H1 (cell line): ENCODE measurements around the gene MRPS18B. TPM values are rescaled to one million over a fixed set of nuclear protein-coding genes. Genes with fewer than 3 reads are reported as not detected.

ENCODE experiments used
- CTCF ChIA-PET: fragments of 300-600 bp; sonication (Branson Sonifier 250); formaldehyde crosslinking; loops from one replicate; lab custom pipeline; 2021; ENCODE audit not compliant: partially characterized antibody; lab: Charles Lee
- POLR2A ChIA-PET: fragments of 300-600 bp; sonication (Branson Sonifier 250); formaldehyde crosslinking; loops from one replicate; lab custom pipeline; 2021; ENCODE audit warnings: inconsistent platforms; ENCODE audit not compliant: partially characterized antibody; lab: Charles Lee
- DNase-seq, 2 experiments: peaks; one replicate each; pipeline versions ENCODE4 v3.0.0 to v3.0.0-alpha.2; 2010 to 2022; ENCODE audit warnings: low spot score in 2 of 2, low read depth in 1 of 2, mixed read lengths in 1 of 2
- FAIRE-seq: peaks from 2 replicates; lab custom pipeline; 2011; peaks lifted over from hg19 to GRCh38; lab: Jason Lieb, UNC
- H2AFZ ChIP-seq: 2 replicates; pipeline ENCODE4 v1.8.1; 2012; ENCODE audit warnings: low read length, inconsistent platforms
- H2AK5ac ChIP-seq: 2 replicates; pipeline ENCODE4 v1.6.1; 2013; ENCODE audit warnings: low read depth, low read length
- H2BK120ac ChIP-seq: replicated peaks from 2 replicates; pipeline ENCODE3; 2013; ENCODE audit warnings: low read depth, low read length, inconsistent platforms
- H2BK12ac ChIP-seq: 2 replicates; pipeline ENCODE4 v1.6.1; 2013; ENCODE audit warnings: low read depth, low read length
- H2BK15ac ChIP-seq: 2 replicates; pipeline ENCODE4 v1.6.1; 2013; ENCODE audit warnings: low read length
- H2BK20ac ChIP-seq: 2 replicates; pipeline ENCODE4 v1.6.1; 2013; ENCODE audit warnings: low read length
- H2BK5ac ChIP-seq: 2 replicates; pipeline ENCODE4 v1.6.1; 2013; ENCODE audit warnings: low read depth, low read length
- H3K14ac ChIP-seq: 2 replicates; pipeline ENCODE4 v1.6.1; 2013; ENCODE audit warnings: inconsistent platforms; ENCODE audit not compliant: insufficient read length
- H3K18ac ChIP-seq: 2 replicates; pipeline ENCODE4 v1.6.1; 2013; ENCODE audit warnings: low read length; ENCODE audit errors: extremely low read depth
- H3K23ac ChIP-seq: 2 replicates; pipeline ENCODE4 v1.6.1; 2013; ENCODE audit warnings: inconsistent platforms; ENCODE audit not compliant: insufficient read length
- H3K23me2 ChIP-seq: 2 replicates; pipeline ENCODE4 v1.6.1; 2013; ENCODE audit warnings: low read depth, low read length
- H3K27ac ChIP-seq: 2 replicates; pipeline ENCODE4 v1.6.1; 2011; ENCODE audit warnings: low read depth, low read length, inconsistent platforms
- H3K27me3 ChIP-seq, 4 experiments: replicated peaks in 1 of 4; 1 replicate in 1 of 4; 2 replicates in 3 of 4; pipeline versions ENCODE4 v1.6.1 to v1.8.1; 2011 to 2013; ENCODE audit warnings: low read length in 3 of 4, mild to moderate bottlenecking in 3 of 4, inconsistent platforms in 2 of 4, mixed read lengths in 2 of 4, moderate library complexity in 1 of 4; ENCODE audit not compliant: control insufficient read depth in 3 of 4, insufficient read depth in 3 of 4; ENCODE audit errors: extremely low read depth in 1 of 4
- H3K36me3 ChIP-seq, 4 experiments: 2 replicates each; pipeline versions ENCODE4 v1.6.1 to v1.8.1; 2011 to 2013; ENCODE audit warnings: mild to moderate bottlenecking in 4 of 4, low read length in 3 of 4, moderate library complexity in 2 of 4, control low read depth in 1 of 4, inconsistent platforms in 1 of 4; ENCODE audit not compliant: insufficient read depth in 4 of 4, control insufficient read depth in 2 of 4
- H3K4ac ChIP-seq: replicated peaks from 2 replicates; pipeline ENCODE3; 2013; ENCODE audit warnings: low read length, low read depth, mixed read lengths, inconsistent platforms; ENCODE audit not compliant: insufficient read length
- H3K4me1 ChIP-seq, 4 experiments: replicated peaks in 1 of 4; 1 replicate in 1 of 4; 2 replicates in 3 of 4; pipeline versions ENCODE4 v1.6.1 to v1.8.1; 2011 to 2013; ENCODE audit warnings: low read length in 3 of 4, inconsistent platforms in 2 of 4, mixed read lengths in 1 of 4; ENCODE audit not compliant: insufficient read depth in 4 of 4, control insufficient read depth in 3 of 4
- H3K4me2 ChIP-seq, 2 experiments: 2 replicates each; pipeline versions ENCODE4 v1.6.1 to v1.8.1; 2011 to 2013; ENCODE audit warnings: low read depth in 2 of 2, low read length in 2 of 2, control low read depth in 1 of 2, inconsistent platforms in 1 of 2, mild to moderate bottlenecking in 1 of 2; ENCODE audit not compliant: insufficient read depth in 1 of 2
- H3K4me3 ChIP-seq, 4 experiments: fragments of 200-600, 300-600 bp in 1 of 4; sonication (generic), shearing (Covaris generic), sonication (Bioruptor Twin) in 1 of 4; 2 replicates each; pipeline versions ENCODE4 v1.5.1 to v1.8.1; 2011 to 2016; ENCODE audit warnings: low read length in 4 of 4, low read depth in 3 of 4, control low read depth in 2 of 4, inconsistent platforms in 2 of 4, mild to moderate bottlenecking in 2 of 4, mixed read lengths in 1 of 4, moderate library complexity in 1 of 4; ENCODE audit not compliant: insufficient read depth in 2 of 4; ENCODE audit errors: extremely low read depth in 1 of 4
- H3K56ac ChIP-seq: replicated peaks from 2 replicates; pipeline ENCODE3; 2013; ENCODE audit warnings: low read depth, mild to moderate bottlenecking, mixed read lengths, low read length, inconsistent platforms; ENCODE audit not compliant: insufficient read length
- H3K79me1 ChIP-seq: 2 replicates; pipeline ENCODE4 v1.6.1; 2013; ENCODE audit warnings: low read depth, low read length, control low read depth
- H3K79me2 ChIP-seq, 2 experiments: 2 replicates each; pipeline versions ENCODE4 v1.6.1 to v1.8.1; 2012 to 2013; ENCODE audit warnings: low read length in 2 of 2, mild to moderate bottlenecking in 2 of 2, inconsistent platforms in 1 of 2; ENCODE audit not compliant: insufficient read depth in 2 of 2, control insufficient read depth in 1 of 2
- H3K9ac ChIP-seq, 4 experiments: replicated peaks in 1 of 4; 1 replicate in 1 of 4; 2 replicates in 3 of 4; pipeline versions ENCODE4 v1.6.1 to v1.8.1; 2011 to 2013; ENCODE audit warnings: low read depth in 3 of 4, low read length in 3 of 4, control low read depth in 2 of 4, mild to moderate bottlenecking in 2 of 4, moderate library complexity in 2 of 4, inconsistent platforms in 1 of 4; ENCODE audit errors: extremely low read depth in 1 of 4
- H3K9me3 ChIP-seq, 2 experiments: 2 replicates each; pipeline versions ENCODE4 v1.6.1 to v1.8.1; 2012 to 2013; ENCODE audit warnings: mild to moderate bottlenecking in 2 of 2, moderate library complexity in 2 of 2, control low read depth in 1 of 2, inconsistent platforms in 1 of 2, low read depth in 1 of 2, low read length in 1 of 2, mixed read lengths in 1 of 2; ENCODE audit not compliant: insufficient read depth in 2 of 2
- H4K20me1 ChIP-seq, 2 experiments: replicated peaks in 1 of 2; 2 replicates each; pipeline versions ENCODE3 to v1.8.1; 2011 to 2013; ENCODE audit warnings: inconsistent platforms in 2 of 2, low read length in 2 of 2, mild to moderate bottlenecking in 1 of 2; ENCODE audit not compliant: insufficient read depth in 2 of 2, control insufficient read depth in 1 of 2
- H4K5ac ChIP-seq: 2 replicates; pipeline ENCODE4 v1.6.1; 2013; ENCODE audit warnings: low read length, low read depth, mixed read lengths, inconsistent platforms; ENCODE audit not compliant: insufficient read length
- H4K8ac ChIP-seq: 2 replicates; pipeline ENCODE4 v1.8.0; 2013; ENCODE audit warnings: mild to moderate bottlenecking, moderate library complexity, low read length, inconsistent platforms; ENCODE audit not compliant: insufficient read depth; ENCODE audit errors: extremely low read depth
- H4K91ac ChIP-seq: replicated peaks from 2 replicates; pipeline ENCODE3; 2013; ENCODE audit warnings: low read length, mixed read lengths, inconsistent platforms; ENCODE audit not compliant: insufficient read length
- ATF3 ChIP-seq: IDR thresholded peaks from 2 replicates; pipeline ENCODE4 v1.6.1; 2011; ENCODE audit warnings: low read depth, mild to moderate bottlenecking, low read length; ENCODE audit not compliant: insufficient read depth
- CHD1 ChIP-seq: IDR thresholded peaks from 2 replicates; pipeline ENCODE4 v1.6.1; 2012; ENCODE audit warnings: low read depth, low read length, improper control_type of control experiment
- JUN ChIP-seq: IDR thresholded peaks from 2 replicates; pipeline ENCODE4 v1.6.1; 2011; ENCODE audit warnings: low read depth, mild to moderate bottlenecking, improper control_type of control experiment, low read length
- JUND ChIP-seq: IDR thresholded peaks from 2 replicates; pipeline ENCODE4 v1.6.1; 2011; ENCODE audit warnings: mild to moderate bottlenecking, improper control_type of control experiment, low read length
- KDM4A ChIP-seq: IDR thresholded peaks from one replicate; pipeline ENCODE4 v1.7.1; 2012; ENCODE audit warnings: low read depth, mild to moderate bottlenecking, moderate library complexity, low read length, inconsistent platforms; ENCODE audit not compliant: severe bottlenecking
- MAFK ChIP-seq: IDR thresholded peaks from 2 replicates; pipeline ENCODE4 v1.6.1; 2012; ENCODE audit warnings: low read depth, mild to moderate bottlenecking, improper control_type of control experiment, low read length
- NANOG ChIP-seq: IDR thresholded peaks from 2 replicates; pipeline ENCODE4 v1.6.1; 2011; ENCODE audit warnings: low read length, low read depth, mild to moderate bottlenecking, inconsistent platforms; ENCODE audit not compliant: insufficient read depth, poor library complexity, severe bottlenecking
- PHF8 ChIP-seq: fragments of 200-600 bp; sonication (generic); conservative IDR thresholded peaks from 2 replicates; pipeline ENCODE4 v1.7.1; 2012; ENCODE audit warnings: low read depth, mild to moderate bottlenecking, inconsistent platforms, low read length, moderate library complexity
- SIN3A ChIP-seq, 2 experiments: IDR thresholded peaks in 1 of 2; conservative IDR thresholded peaks in 1 of 2; 2 replicates each; pipeline ENCODE4 v1.6.1; 2011 to 2012; ENCODE audit warnings: low read length in 2 of 2, improper control_type of control experiment in 1 of 2, low read depth in 1 of 2, mild to moderate bottlenecking in 1 of 2
- SRF ChIP-seq: IDR thresholded peaks from 2 replicates; pipeline ENCODE4 v1.6.1; 2011; ENCODE audit warnings: mild to moderate bottlenecking, low read depth, low read length, moderate library complexity
- TAF1 ChIP-seq: IDR thresholded peaks from 2 replicates; pipeline ENCODE4 v1.6.1; 2011; ENCODE audit warnings: mild to moderate bottlenecking, low read depth, low read length
- YY1 ChIP-seq: IDR thresholded peaks from 2 replicates; pipeline ENCODE4 v1.6.1; 2011; ENCODE audit warnings: low read depth, mild to moderate bottlenecking, low read length
- WGBS, 2 experiments: shearing (Covaris generic) in 1 of 2; methylation state at CpG; one replicate each; pipeline versions ENCODE4 v1.1.6 to v1.1.7; 2013 to 2015; ENCODE audit warnings: low lambda C conversion rate in 2 of 2, mixed read lengths in 2 of 2, inconsistent platforms in 1 of 2, low coverage in 1 of 2, missing lambda C conversion rate in 1 of 2; ENCODE audit not compliant: insufficient replicate concordance in 2 of 2, insufficient coverage in 1 of 2, insufficient read length in 1 of 2; ENCODE audit errors: extremely low coverage in 1 of 2, missing lambda C conversion rate in 1 of 2; 5-methylcytosine and 5-hydroxymethylcytosine counted together
- polyA plus RNA-seq, 7 experiments: library from polyadenylated mRNA; depleted of rRNA in 3 of 7; stranded (reverse) in 5 of 7; unstranded in 2 of 7; fragments of >200 nt in 5 of 7; fragments of 200-250 nt in 2 of 7; gene quantifications; 1 replicate in 5 of 7; 2 replicates in 1 of 7; 4 replicates in 1 of 7; pipeline versions ENCODE4 v1.2.1 to v1.2.3, GENCODE V29; 2011 to 2013; ENCODE audit warnings: missing spikeins in 2 of 7, mixed read lengths in 2 of 7
- total RNA-seq: library from RNA; stranded (reverse); fragmentation: NEBNext Ultra II Directional; extraction: Animal tissue kit (Norgen Biotek cat#: 25700); gene quantifications from 2 replicates; pipeline ENCODE4 v1.2.1, GENCODE V29; 2021

Gene MRPS18B
- total and polyA plus RNA-seq, 2 of the 8 experiments (the other 6 are each of a cell fraction or from before 2014, with no cell fraction given), result 57.8 to 83.3 TPM

GRCh38 chr6:30614843-30615218 lies 2.8 kb upstream of the MRPS18B start:
- ChIA-PET POLR2A (interaction anchor here (0.6 to 4.8 kb wide), 42 partner anchors 9 to 550 kb away, joined by 3 to 443 read pairs (median 6); partner anchors contain the start of genes ABCF1, ATAT1, C6orf136 and DHX16), CTCF (interaction anchor here (1.6 to 1.7 kb wide), 2 partner anchors 14 to 18 kb away, joined by 4 to 7 read pairs; no protein-coding TSS in a partner anchor)
- FAIRE-seq (peak; percentile 48), DNase-seq (peak; percentile 68 to 86)
- Histone ChIP-seq H3K27me3 (no peaks in the 10 kb centered on the region), H3K9ac (peak overlapping the region; percentile 99 to 100 (median 100); a peak in 6 of 7 replicates), H4K8ac (no peak overlapping the region), H4K91ac (no peak overlapping the region), H3K27ac (peak overlapping the region; percentile 98), H3K23ac (no peak overlapping the region), H3K4me3 (peak overlapping the region; percentile 90 to 97 (median 96)), H2AFZ (no peak overlapping the region), H2BK12ac (no peak overlapping the region; the same call in 1 of the 2 replicates), H4K20me1 (peaks cover 1 to 4% of the 10 kb centered on the region in 2 experiments), H3K9me3 (no peaks in the 10 kb centered on the region), H2BK15ac (no peak overlapping the region), H3K4me1 (peaks cover 0 to 6% (median 4%) of the 10 kb centered on the region in 4 experiments; a peak in 4 of 7 replicates), H3K79me1 (peaks cover 11% of the 10 kb centered on the region; the same call in 1 of the 2 replicates), H2BK120ac (no peak overlapping the region), H3K79me2 (peaks cover 4 to 71% of the 10 kb centered on the region in 2 experiments; a peak in 3 of 4 replicates), H3K4me2 (peak overlapping the region; percentile 96 to 98), H3K4ac (no peak overlapping the region), H4K5ac (no peak overlapping the region), H2BK5ac (peak overlapping the region; percentile 53; the same call in 1 of the 2 replicates), H3K14ac (no peak overlapping the region), H2AK5ac (0 out of 2 replicates have a peak overlapping the region, but pooled peaks have one; percentile 34), H3K36me3 (peaks cover 6 to 47% (median 16%) of the 10 kb centered on the region in 4 experiments), H3K23me2 (peaks cover 14% of the 10 kb centered on the region), H3K18ac (no peak overlapping the region), H2BK20ac (no peak overlapping the region), H3K56ac (no peak overlapping the region)
- 8% methylated on average over 6 of the region's 6 CpGs; no CpG with 5 or more reads in 1 of the 2 experiments for WGBS, 2 experiments
- TF ChIP-seq TAF1 (peak; percentile 90), MAFK (no peak), JUN (no peak), KDM4A (no peak), NANOG (no peak), CHD1 (no peak), SRF (no peak), YY1 (peak; percentile 96), ATF3 (no peak), JUND (0 out of 2 replicates have a peak, but pooled peaks have one; percentile 70), SIN3A (conservative IDR thresholded peaks at IDR 0.05 in 1 of 2, IDR thresholded peaks at IDR 0.05 in 1 of 2; ENCODE audit: low read depth in 1 of 2, low read length in 2 of 2) (no peak), PHF8 (no peak)
